ENCODE results near the gene CNN2.

The CNN2 gene

GRCh38 chr19:1084024-1084868 lies 57.8 kb downstream of the CNN2 start:
- Histone ChIP-seq H3K27me3 (no peaks in the 10 kb centered on the region), H3K9me3 (replicated peaks in 1 of 11) (no peaks in the 10 kb centered on the region), H3K36me3 (peaks cover 82 to 94% (median 90%) of the 10 kb centered on the region in 11 experiments), H3K4me1 (peaks cover 36 to 96% (median 67%) of the 10 kb centered on the region in 10 experiments), H3K9ac (no peak overlapping the region), H4K20me1 (peaks cover 69 to 100% (median 94%) of the 10 kb centered on the region in 11 experiments), H3K27ac (no peak overlapping the region), H3K4me2 (0 out of 22 replicates have a peak overlapping the region, but pooled peaks of 2 of the 11 experiments have one; percentile 12 to 38), H3K4me3 (no peak overlapping the region)
- TF ChIP-seq Cebpa-rat (IDR thresholded peaks at IDR 0.05) = no peak

- H3K9ac ChIP-seq = peak overlapping the region in 2 of 11 experiments; percentile 6 to 28; a peak in 2 of 22 replicates
- peak overlapping the region in 5 of 11 experiments; percentile 12 to 93 (median 90); a peak in 6 of 22 replicates for H3K4me2 ChIP-seq
- H3K27me3 ChIP-seq = no peaks in the 10 kb centered on the region
- peak overlapping the region in 2 of 11 experiments; percentile 32 to 85; a peak in 2 of 22 replicates for H3K27ac ChIP-seq
- no peak for TF ChIP-seq Cebpa-rat (IDR thresholded peaks at IDR 0.05)
- no peak overlapping the region for H3K4me3 ChIP-seq
- H4K20me1 ChIP-seq = peaks cover 60 to 95% (median 88%) of the 10 kb centered on the region in 11 experiments
- H3K36me3 ChIP-seq = peaks cover 77 to 91% (median 86%) of the 10 kb centered on the region in 11 experiments
- H3K9me3 ChIP-seq (replicated peaks in 1 of 11) = no peaks in the 10 kb centered on the region
- peaks cover 41 to 98% (median 73%) of the 10 kb centered on the region in 10 experiments for H3K4me1 ChIP-seq
Observed at GRCh38 chr19:1085053-1085658, 58.7 kb downstream of the CNN2 start.

GRCh38 chr19:1085676-1086442 lies 59.5 kb downstream of the CNN2 start:
- TF ChIP-seq Cebpa-rat (IDR thresholded peaks at IDR 0.05) = no peak

GRCh38 chr19:1086613-1087012 lies 60.2 kb downstream of the CNN2 start:
- Histone ChIP-seq H3K9ac (peak overlapping the region in 10 of 11 experiments; percentile 26 to 78 (median 70); a peak in 12 of 22 replicates), H3K4me3 (no peak overlapping the region), H3K27me3 (no peaks in the 10 kb centered on the region), H3K4me2 (peak overlapping the region; percentile 78 to 93 (median 90)), H3K27ac (peak overlapping the region in 10 of 11 experiments; percentile 16 to 86 (median 83); a peak in 14 of 22 replicates), H3K9me3 (replicated peaks in 1 of 11) (no peaks in the 10 kb centered on the region), H3K36me3 (peaks cover 74 to 91% (median 83%) of the 10 kb centered on the region in 11 experiments), H4K20me1 (peaks cover 45 to 94% (median 83%) of the 10 kb centered on the region in 11 experiments), H3K4me1 (peaks cover 45 to 97% (median 74%) of the 10 kb centered on the region in 10 experiments)
- no peak for TF ChIP-seq Cebpa-rat (IDR thresholded peaks at IDR 0.05)

More at GRCh38 chr19:1085676-1086442, 59.5 kb downstream of the CNN2 start:
- Histone ChIP-seq H4K20me1 (peaks cover 53 to 94% (median 84%) of the 10 kb centered on the region in 11 experiments), H3K27me3 (no peaks in the 10 kb centered on the region), H3K27ac (peak overlapping the region in 6 of 11 experiments; percentile 13 to 86 (median 86); a peak in 7 of 22 replicates), H3K4me1 (peaks cover 45 to 98% (median 74%) of the 10 kb centered on the region in 10 experiments), H3K4me2 (peak overlapping the region in 7 of 11 experiments; percentile 86 to 93 (median 91); a peak in 14 of 22 replicates), H3K9me3 (replicated peaks in 1 of 11) (no peaks in the 10 kb centered on the region), H3K9ac (peak overlapping the region in 7 of 11 experiments; percentile 6 to 78 (median 65); a peak in 5 of 22 replicates), H3K4me3 (no peak overlapping the region), H3K36me3 (peaks cover 74 to 91% (median 83%) of the 10 kb centered on the region in 11 experiments)

DNA sequence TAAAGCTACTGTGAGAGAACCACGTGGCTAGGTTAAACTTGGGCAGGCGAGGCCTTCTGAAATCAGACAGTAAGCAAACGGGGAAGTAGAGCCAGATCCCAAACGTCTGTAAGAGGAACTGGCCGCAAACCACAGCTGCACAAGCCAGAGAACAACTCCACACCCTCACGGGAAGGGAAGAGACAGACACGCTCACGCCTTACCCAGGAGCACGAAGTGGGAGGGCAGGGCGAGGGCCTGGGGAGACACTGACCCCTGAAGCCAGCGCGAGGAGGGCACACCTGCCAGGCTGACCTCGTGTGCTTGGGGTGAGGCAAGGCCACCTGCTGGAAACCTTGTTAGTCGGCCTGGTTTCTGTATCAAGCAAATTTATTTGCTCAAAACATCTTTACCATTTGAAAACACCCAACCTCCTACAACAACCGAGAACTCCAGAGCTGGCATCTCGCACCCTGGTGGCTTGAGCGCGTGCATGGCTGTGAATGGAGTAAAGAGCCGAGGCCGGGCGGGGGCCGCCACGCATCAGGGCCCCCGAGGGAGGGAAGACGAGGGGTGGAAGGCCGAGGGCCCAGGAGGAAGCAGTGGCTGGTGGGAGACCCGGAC lies 61.5 kb downstream of the CNN2 start:
- Histone ChIP-seq H4K20me1 (peaks cover 37 to 94% (median 87%) of the 10 kb centered on the region in 11 experiments), H3K27ac (peak overlapping the region; percentile 72 to 86 (median 83)), H3K36me3 (peaks cover 78 to 91% (median 87%) of the 10 kb centered on the region in 11 experiments), H3K9ac (peak overlapping the region; percentile 65 to 79 (median 73)), H3K4me2 (peak overlapping the region; percentile 78 to 93 (median 90)), H3K27me3 (no peaks in the 10 kb centered on the region), H3K4me3 (peak overlapping the region in 9 of 10 experiments; percentile 2 to 44 (median 23); a peak in 8 of 20 replicates), H3K4me1 (peaks cover 42 to 97% (median 75%) of the 10 kb centered on the region in 10 experiments), H3K9me3 (replicated peaks in 1 of 11) (no peaks in the 10 kb centered on the region)
- no peak for TF ChIP-seq Cebpa-rat (IDR thresholded peaks at IDR 0.05)

- Histone ChIP-seq H3K27ac (peak overlapping the region; percentile 72 to 86 (median 83)), H3K9me3 (replicated peaks in 1 of 11) (no peaks in the 10 kb centered on the region), H3K27me3 (no peaks in the 10 kb centered on the region), H4K20me1 (peaks cover 31 to 94% (median 87%) of the 10 kb centered on the region in 11 experiments; a peak in 21 of 22 replicates), H3K4me1 (peaks cover 44 to 97% (median 75%) of the 10 kb centered on the region in 10 experiments), H3K4me3 (peak overlapping the region in 9 of 10 experiments; percentile 2 to 44 (median 23); a peak in 10 of 20 replicates), H3K4me2 (peak overlapping the region; percentile 78 to 93 (median 90)), H3K36me3 (peaks cover 78 to 91% (median 87%) of the 10 kb centered on the region in 11 experiments), H3K9ac (peak overlapping the region; percentile 65 to 79 (median 73))
- no peak for TF ChIP-seq Cebpa-rat (IDR thresholded peaks at IDR 0.05)
Observed at GRCh38 chr19:1088416-1089010, 62.1 kb downstream of the CNN2 start.

Data from BLaER1 treated with 17β-estradiol and CSF1 and Interleukin-3, amounts not matched to agents 10 nM and 100 nM (cell line).